ENCODE measurements around the gene APLP2. TPM values are rescaled to one million over a fixed set of nuclear protein-coding genes. Genes with fewer than 3 reads are reported as not detected.

Gene APLP2
- total and polyA plus RNA-seq, 9 of the 15 experiments (the other 6 are each of a cell fraction or from before 2014, with no cell fraction given), result 17.4 to 164 (median 118) TPM

DNA sequence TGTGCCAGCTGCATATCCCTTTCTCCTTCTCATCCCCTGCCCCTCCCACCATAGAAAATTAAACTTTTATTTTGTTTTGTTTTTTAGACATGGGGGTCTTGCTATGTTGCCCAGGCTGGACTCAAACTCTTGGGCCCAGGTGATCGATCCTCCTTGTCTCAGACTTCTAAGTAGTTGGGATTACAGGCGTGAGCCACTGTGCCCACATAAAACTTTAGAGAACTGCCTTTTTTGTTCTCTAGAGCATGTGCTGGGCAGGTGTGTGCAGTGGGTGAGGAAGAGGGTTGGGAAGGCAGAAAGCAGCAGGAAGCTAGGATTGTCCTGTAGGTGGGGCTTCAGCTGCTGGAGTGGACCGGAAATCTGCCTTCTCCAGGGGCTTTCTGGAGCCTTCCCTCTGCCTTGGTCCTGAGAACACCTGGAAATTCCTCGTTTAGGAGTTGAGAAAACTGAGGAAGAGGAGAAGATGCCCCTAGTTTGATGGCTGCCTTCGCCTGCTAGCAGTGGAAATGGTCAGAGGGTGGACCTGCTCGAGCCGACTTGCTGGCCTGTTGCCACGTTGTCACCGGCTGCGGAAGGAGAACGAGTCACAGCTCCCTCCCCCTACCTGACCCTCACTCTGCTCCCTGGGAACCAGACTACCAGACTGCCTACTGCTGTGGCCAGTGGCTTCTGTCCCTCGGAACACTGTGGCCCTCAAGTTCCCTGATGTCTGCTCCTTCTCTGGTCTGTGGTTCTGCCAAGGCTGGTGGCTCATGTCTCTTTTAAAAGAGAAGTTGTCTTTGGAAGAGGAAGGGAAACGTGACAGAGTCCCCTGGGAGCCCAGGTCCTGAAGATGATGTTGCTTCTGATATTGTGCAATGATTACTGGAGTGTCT, 93.9 kb downstream of the APLP2 start (continued):
- TF ChIP-seq, protein P1, sequence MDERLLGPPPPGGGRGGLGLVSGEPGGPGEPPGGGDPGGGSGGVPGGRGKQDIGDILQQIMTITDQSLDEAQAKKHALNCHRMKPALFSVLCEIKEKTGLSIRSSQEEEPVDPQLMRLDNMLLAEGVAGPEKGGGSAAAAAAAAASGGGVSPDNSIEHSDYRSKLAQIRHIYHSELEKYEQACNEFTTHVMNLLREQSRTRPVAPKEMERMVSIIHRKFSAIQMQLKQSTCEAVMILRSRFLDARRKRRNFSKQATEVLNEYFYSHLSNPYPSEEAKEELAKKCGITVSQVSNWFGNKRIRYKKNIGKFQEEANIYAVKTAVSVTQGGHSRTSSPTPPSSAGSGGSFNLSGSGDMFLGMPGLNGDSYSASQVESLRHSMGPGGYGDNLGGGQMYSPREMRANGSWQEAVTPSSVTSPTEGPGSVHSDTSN (CRISPR knock-in tag; IDR thresholded peaks at IDR 0.05; ENCODE audit: low read depth), result no peak
- TF ChIP-seq, protein P1 (tag; conservative IDR thresholded peaks at IDR 0.05; ENCODE audit: low read depth), result no peak
- no peak for TF ChIP-seq KAT2B (IDR thresholded peaks at IDR 0.05; ENCODE audit: low read depth, low read length)
- no peak for TF ChIP-seq SMARCC2 (IDR thresholded peaks at IDR 0.05; ENCODE audit: low read depth)

DNA sequence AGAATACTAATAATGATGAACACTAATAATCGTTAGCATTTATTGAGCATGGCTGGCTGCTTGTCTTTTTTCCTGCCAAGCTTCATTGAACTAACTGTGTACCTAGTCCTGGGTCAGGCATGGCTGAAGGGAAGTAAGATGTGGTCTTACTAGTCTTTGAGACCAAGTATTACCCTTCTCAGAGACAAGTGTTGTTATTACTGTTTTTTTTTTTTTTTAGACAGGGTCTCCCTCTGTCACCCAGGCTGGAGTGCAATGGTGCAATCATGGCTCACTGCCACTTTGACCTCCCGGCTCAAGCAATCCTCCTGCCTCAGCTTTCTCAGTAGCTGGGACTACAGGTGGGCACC, 94.5 kb downstream of the APLP2 start:
- no peak overlapping the region for H3K27ac ChIP-seq (ENCODE audit: extremely low read depth, low read depth, low read length)
- 0 out of 2 replicates have a peak, but pooled peaks cover 3% of the 10 kb centered on the region for H4K20me1 ChIP-seq (replicated peaks; ENCODE audit: control insufficient read depth, insufficient read depth, low read length)
- peaks cover 9 to 10% of the 10 kb centered on the region in 2 experiments; a peak in 2 of 5 replicates for H3K4me1 ChIP-seq (replicated peaks in 1 of 2; ENCODE audit: control insufficient read depth in 2 of 2, insufficient read depth in 2 of 2, low read length in 2 of 2)
- FAIRE-seq, result no peak
- CTCF ChIA-PET (ENCODE audit: low intra/inter-chr PET ratio), result interaction anchor here (0.6 kb wide), 1 partner anchor 629 kb away, joined by 4 read pairs; no protein-coding TSS in a partner anchor
- no peak for ATAC-seq
- no peaks in the 10 kb centered on the region for H3K79me2 ChIP-seq (ENCODE audit: control insufficient read depth, insufficient read depth, low read length)
- peak overlapping the region; percentile 88 for H2AFZ ChIP-seq (ENCODE audit: low read depth, low read length)
- H3K4me3 ChIP-seq, result no peak overlapping the region
- intact Hi-C loops (cut with micrococcal nuclease), result no loop called here
- WGBS (ENCODE audit: insufficient coverage, low coverage, missing lambda C conversion rate), result 18% methylated on average over 2 of the region's 2 CpGs
- no peak for DNase-seq (ENCODE audit: extremely low read depth in 1 of 4, low spot score in 3 of 4)
- TF ChIP-seq CEBPG (CRISPR knock-in tag; IDR thresholded peaks at IDR 0.05), result no peak
- TF ChIP-seq CEBPG (tag; conservative IDR thresholded peaks at IDR 0.05 in 1 of 2, IDR thresholded peaks at IDR 0.05 in 1 of 2), result peak in 1 of 2 experiments; percentile 2; a peak in 1 of 4 replicates
- no peak for TF ChIP-seq NONO (IDR thresholded peaks at IDR 0.05; ENCODE audit: low read depth in 2 of 2, low read length in 1 of 2)
- TF ChIP-seq ZNF695 (CRISPR knock-in tag; IDR thresholded peaks at IDR 0.05), result no peak
- TF ChIP-seq, protein P2, sequence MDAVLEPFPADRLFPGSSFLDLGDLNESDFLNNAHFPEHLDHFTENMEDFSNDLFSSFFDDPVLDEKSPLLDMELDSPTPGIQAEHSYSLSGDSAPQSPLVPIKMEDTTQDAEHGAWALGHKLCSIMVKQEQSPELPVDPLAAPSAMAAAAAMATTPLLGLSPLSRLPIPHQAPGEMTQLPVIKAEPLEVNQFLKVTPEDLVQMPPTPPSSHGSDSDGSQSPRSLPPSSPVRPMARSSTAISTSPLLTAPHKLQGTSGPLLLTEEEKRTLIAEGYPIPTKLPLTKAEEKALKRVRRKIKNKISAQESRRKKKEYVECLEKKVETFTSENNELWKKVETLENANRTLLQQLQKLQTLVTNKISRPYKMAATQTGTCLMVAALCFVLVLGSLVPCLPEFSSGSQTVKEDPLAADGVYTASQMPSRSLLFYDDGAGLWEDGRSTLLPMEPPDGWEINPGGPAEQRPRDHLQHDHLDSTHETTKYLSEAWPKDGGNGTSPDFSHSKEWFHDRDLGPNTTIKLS (IDR thresholded peaks at IDR 0.05; ENCODE audit: borderline replicate concordance, low read depth), result no peak
- TF ChIP-seq, protein P3, sequence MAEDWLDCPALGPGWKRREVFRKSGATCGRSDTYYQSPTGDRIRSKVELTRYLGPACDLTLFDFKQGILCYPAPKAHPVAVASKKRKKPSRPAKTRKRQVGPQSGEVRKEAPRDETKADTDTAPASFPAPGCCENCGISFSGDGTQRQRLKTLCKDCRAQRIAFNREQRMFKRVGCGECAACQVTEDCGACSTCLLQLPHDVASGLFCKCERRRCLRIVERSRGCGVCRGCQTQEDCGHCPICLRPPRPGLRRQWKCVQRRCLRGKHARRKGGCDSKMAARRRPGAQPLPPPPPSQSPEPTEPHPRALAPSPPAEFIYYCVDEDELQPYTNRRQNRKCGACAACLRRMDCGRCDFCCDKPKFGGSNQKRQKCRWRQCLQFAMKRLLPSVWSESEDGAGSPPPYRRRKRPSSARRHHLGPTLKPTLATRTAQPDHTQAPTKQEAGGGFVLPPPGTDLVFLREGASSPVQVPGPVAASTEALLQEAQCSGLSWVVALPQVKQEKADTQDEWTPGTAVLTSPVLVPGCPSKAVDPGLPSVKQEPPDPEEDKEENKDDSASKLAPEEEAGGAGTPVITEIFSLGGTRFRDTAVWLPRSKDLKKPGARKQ (CRISPR knock-in tag; IDR thresholded peaks at IDR 0.05), result no peak
- H3K36me3 ChIP-seq (ENCODE audit: control insufficient read depth, insufficient read depth, low read length), result no peaks in the 10 kb centered on the region
- peaks cover 41 to 66% of the 10 kb centered on the region in 2 experiments for H3K27me3 ChIP-seq (ENCODE audit: control insufficient read depth in 2 of 2, insufficient read depth in 2 of 2, low read length in 2 of 2)
- no peaks in the 10 kb centered on the region for H3K9me3 ChIP-seq (replicated peaks; ENCODE audit: control insufficient read depth, insufficient read depth, low read depth, low read length)
- H3K9me1 ChIP-seq (ENCODE audit: control insufficient read depth, insufficient read depth, low read length), result no peaks in the 10 kb centered on the region
- no TSS peak for BruUV-seq (replicated peaks)
- POLR2A ChIA-PET, result interaction anchor here (1.2 to 1.3 kb wide), 2 partner anchors 62 to 283 kb away, joined by 3 to 5 read pairs; no protein-coding TSS in a partner anchor
- H3K9ac ChIP-seq (ENCODE audit: insufficient read depth in 1 of 2, low read depth in 2 of 2, low read length in 2 of 2), result no peak overlapping the region
- in situ Hi-C loops (cut with MboI), result no loop called here
- peak overlapping the region; percentile 85 for H3K4me2 ChIP-seq (ENCODE audit: insufficient read depth, low read length)
